Peyer's patch (tissue), 4 donors: ENCODE measurements around the gene MPHOSPH9.

Experiments used
- POLR2A ChIP-seq, 2 donors: fragments of 450-650 bp; IDR thresholded peaks; one replicate each; pipeline ENCODE4 v1.5.1; 2017; ENCODE audit warnings: antibody characterized with exemption in 2 of 2, mild to moderate bottlenecking in 2 of 2, moderate library complexity in 2 of 2
- TF ChIP-seq, protein P1 (sequence below), 6 experiments: fragments of 450-650 bp in 4 of 6; fragments of 200-600 bp in 2 of 6; sonication (generic) in 1 of 6; IDR thresholded peaks; one replicate each; pipeline ENCODE4 v1.5.1; 2017 to 2019; ENCODE audit warnings: antibody characterized with exemption in 6 of 6, mild to moderate bottlenecking in 3 of 6, moderate library complexity in 1 of 6

- TF ChIP-seq, protein P1, sequence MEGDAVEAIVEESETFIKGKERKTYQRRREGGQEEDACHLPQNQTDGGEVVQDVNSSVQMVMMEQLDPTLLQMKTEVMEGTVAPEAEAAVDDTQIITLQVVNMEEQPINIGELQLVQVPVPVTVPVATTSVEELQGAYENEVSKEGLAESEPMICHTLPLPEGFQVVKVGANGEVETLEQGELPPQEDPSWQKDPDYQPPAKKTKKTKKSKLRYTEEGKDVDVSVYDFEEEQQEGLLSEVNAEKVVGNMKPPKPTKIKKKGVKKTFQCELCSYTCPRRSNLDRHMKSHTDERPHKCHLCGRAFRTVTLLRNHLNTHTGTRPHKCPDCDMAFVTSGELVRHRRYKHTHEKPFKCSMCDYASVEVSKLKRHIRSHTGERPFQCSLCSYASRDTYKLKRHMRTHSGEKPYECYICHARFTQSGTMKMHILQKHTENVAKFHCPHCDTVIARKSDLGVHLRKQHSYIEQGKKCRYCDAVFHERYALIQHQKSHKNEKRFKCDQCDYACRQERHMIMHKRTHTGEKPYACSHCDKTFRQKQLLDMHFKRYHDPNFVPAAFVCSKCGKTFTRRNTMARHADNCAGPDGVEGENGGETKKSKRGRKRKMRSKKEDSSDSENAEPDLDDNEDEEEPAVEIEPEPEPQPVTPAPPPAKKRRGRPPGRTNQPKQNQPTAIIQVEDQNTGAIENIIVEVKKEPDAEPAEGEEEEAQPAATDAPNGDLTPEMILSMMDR (IDR thresholded peaks at IDR 0.05) = no peak
- TF ChIP-seq POLR2A (IDR thresholded peaks at IDR 0.05) = no peak
Observed at GRCh38 chr12:123113026-123113425, 119.9 kb downstream of the MPHOSPH9 start.
